ENCODE results near the gene TSTD2.
"Not testable (repeated sequence)": the region's sequence is repeated elsewhere in the genome, so short reads cannot be mapped to it uniquely, and the experiment has no call there.

TSTD2 gene

GRCh38 chr9:97581590-97581989 lies 51.6 kb downstream of the TSTD2 start:
- not testable (repeated sequence) for DNase-seq

GRCh38 chr9:97579914-97580313 lies 53.3 kb downstream of the TSTD2 start:
- DNase-seq, result no peak

- DNase-seq, result no peak
Measured at GRCh38 chr9:97578846-97579245, 54.3 kb downstream of the TSTD2 start.

GRCh38 chr9:97577051-97577450 lies 56.1 kb downstream of the TSTD2 start:
- no peak for DNase-seq

- DNase-seq, result no peak
Measured at GRCh38 chr9:97575673-97576200, 57.4 kb downstream of the TSTD2 start.

GRCh38 chr9:97574921-97575672 lies 58.1 kb downstream of the TSTD2 start:
- DNase-seq, result peak; percentile 56

GRCh38 chr9:97574101-97574571 lies 59.0 kb downstream of the TSTD2 start:
- not testable (repeated sequence) for DNase-seq

GRCh38 chr9:97573482-97574073 lies 59.6 kb downstream of the TSTD2 start:
- DNase-seq, result no peak

- no peak for DNase-seq
Measured at GRCh38 chr9:97572892-97573365, 60.2 kb downstream of the TSTD2 start.

- no peak for DNase-seq
Measured at GRCh38 chr9:97572196-97572891, 60.8 kb downstream of the TSTD2 start.

GRCh38 chr9:97571664-97572063 lies 61.5 kb downstream of the TSTD2 start:
- no peak for DNase-seq

- no peak for DNase-seq
Measured at GRCh38 chr9:97570899-97571298, 62.3 kb downstream of the TSTD2 start.

GRCh38 chr9:97568461-97569275 lies 64.5 kb downstream of the TSTD2 start:
- no peak for DNase-seq

GRCh38 chr9:97567894-97568202 lies 65.3 kb downstream of the TSTD2 start:
- DNase-seq, result no peak

- DNase-seq, result no peak
Measured at GRCh38 chr9:97567182-97567893, 65.8 kb downstream of the TSTD2 start.

GRCh38 chr9:97565262-97565661 lies 67.9 kb downstream of the TSTD2 start:
- no peak for DNase-seq

- DNase-seq, result no peak
Measured at GRCh38 chr9:97564291-97565175, 68.6 kb downstream of the TSTD2 start.

- no peak for DNase-seq
Measured at GRCh38 chr9:97563458-97564135, 69.6 kb downstream of the TSTD2 start.

- no peak for DNase-seq
Measured at GRCh38 chr9:97562542-97562941, 70.6 kb downstream of the TSTD2 start.

GRCh38 chr9:97561501-97561900 lies 71.7 kb downstream of the TSTD2 start:
- no peak for DNase-seq

Data from activated CD4-positive, alpha-beta T cell treated with anti-CD3 and anti-CD28 coated beads for 48 hours (primary cell).